GM18858 (cell line): ENCODE measurements around the gene RNF186.
"Not testable (repeated sequence)": the region's sequence is repeated elsewhere in the genome, so short reads cannot be mapped to it uniquely, and the experiment has no call there.

ENCODE experiments used
- ATAC-seq: cut with Tn5 transposase; IDR thresholded peaks from one replicate; pipeline ENCODE4 v1.9.1; 2021; ENCODE audit not compliant: unreplicated experiment

RNF186 gene

DNA sequence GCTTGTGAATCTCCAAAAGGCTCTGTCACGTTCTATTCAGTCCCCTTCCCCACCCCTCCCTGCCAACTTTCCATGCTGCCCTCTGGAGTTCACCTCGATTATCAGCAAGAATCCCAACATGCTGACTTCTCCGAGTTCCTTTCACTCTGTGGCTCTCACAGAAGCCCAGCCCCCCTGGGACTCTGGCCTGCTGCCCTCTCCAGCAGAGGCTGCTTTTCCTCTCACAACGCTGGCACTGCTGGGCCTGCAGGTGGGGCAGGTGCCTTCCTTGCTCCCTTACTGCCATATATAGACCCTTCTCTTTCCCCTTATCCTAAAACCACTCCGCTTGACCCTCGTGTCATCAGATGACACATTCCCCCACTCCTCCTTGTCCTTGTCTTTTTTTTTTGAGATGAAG lies 10.2 kb upstream of the RNF186 start:
- ATAC-seq: no peak

DNA sequence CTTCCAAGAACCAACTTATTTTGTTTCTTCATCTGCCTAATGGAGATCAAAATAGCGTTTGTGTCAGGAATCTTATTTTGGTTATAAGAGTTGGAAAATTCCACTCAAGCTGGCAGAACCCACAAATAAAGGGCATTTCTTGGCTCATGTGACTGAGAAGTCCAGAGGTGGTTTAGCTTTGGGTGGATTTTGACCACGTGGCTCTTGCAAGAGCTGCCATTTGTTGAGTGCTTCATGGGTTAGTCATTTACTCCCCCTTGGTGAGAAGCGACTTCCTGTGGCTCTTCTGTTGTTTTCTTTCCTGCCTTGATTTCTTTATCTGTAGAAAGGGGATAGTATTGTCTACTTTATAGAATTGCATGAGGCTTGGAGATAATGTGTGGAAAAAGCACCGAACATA lies 9.5 kb upstream of the RNF186 start:
- ATAC-seq: no peak

DNA sequence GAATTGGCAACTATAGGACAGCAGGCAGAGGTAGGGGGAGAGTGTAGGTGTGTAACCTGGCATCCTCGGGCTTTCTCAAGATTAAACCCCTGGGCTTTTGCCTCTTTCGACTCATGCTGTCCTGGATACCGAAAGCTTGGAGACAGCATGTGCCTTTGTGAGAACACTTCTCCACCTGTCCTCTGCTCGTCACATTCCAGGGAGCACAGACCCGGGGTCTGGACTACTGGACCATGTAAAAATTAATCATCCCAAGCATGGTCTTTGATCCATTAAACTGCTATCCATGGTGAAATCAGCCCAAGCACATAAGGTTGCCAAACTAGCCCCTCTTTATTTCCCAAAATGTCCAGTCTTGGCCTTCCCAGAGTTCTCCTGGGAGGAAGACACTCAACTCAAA lies 9.0 kb upstream of the RNF186 start:
- no peak for ATAC-seq

DNA sequence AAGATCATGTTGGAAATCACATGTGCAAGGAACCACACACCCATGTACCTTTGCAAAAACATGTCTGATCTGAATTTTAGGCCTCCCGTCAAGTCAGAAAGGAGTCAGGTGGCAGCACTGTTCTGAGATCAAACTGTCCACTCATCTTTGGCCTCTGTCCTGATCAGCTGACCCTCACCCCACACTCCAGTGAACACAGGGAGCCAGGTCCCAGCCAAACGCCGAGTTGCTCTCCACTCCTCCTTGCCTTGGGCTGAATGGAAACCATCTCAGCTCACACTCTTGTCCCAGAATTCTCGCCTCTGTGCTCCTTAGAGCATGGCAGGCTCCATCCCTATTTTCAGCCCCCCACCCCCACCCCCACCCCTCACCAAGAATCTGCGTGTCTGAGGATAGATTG lies 4.6 kb upstream of the RNF186 start:
- no peak for ATAC-seq

DNA sequence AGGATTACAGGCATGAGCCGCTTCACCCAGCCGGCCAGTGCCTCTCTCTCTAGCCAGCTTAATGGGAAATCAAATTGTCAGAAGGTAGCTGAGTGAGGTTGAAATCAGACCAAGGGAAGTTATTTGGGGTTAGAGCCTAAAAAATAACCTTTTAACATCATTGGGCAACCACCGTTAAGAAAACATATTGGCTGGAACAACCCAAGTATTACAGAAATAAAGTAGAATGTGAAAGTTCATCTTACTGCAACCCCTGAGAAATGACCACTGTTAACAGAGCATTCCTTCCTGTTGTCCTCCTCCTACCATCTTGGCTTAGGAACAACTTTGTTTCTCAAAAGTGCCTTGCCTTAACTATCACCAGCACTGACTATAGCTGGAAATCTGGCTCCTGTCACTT lies 3.2 kb upstream of the RNF186 start:
- no peak for ATAC-seq

DNA sequence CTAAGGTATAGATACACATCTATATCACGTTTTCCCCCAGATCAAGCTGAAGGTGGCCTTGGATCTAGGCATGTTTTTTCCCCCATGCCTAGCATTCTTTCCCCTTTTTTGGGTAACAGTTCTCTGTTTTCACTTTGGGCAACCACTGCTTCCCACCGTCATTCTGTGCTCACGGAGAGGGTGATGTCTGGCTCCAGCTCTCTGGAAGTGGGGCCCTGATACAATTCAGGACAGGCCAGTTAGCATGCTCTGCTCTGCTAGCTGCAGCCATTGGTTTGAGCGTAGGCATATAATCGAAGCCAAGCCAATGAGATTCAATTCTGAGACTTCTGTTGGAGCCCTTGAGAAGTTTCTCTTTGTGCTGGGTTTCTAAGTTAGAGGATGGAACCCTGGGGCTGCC lies 2.1 kb upstream of the RNF186 start:
- ATAC-seq: no peak

DNA sequence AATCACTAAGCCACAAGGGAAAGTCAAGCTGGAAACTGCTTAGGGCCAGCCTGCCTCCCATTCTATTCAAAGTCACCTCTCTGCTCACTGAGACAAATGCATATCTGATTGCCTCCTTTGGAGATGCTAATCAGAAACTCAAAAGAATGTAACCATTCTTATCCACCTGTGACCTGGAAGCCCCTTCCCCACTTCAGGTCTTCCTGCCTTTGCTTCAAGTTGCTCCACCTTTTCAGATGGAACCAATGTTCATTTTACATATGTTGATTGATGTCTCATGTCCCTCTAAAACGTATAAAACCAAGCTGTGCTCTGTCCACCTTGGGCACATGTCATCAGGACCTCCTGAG lies 1.6 kb upstream of the RNF186 start:
- ATAC-seq: not testable (repeated sequence)

DNA sequence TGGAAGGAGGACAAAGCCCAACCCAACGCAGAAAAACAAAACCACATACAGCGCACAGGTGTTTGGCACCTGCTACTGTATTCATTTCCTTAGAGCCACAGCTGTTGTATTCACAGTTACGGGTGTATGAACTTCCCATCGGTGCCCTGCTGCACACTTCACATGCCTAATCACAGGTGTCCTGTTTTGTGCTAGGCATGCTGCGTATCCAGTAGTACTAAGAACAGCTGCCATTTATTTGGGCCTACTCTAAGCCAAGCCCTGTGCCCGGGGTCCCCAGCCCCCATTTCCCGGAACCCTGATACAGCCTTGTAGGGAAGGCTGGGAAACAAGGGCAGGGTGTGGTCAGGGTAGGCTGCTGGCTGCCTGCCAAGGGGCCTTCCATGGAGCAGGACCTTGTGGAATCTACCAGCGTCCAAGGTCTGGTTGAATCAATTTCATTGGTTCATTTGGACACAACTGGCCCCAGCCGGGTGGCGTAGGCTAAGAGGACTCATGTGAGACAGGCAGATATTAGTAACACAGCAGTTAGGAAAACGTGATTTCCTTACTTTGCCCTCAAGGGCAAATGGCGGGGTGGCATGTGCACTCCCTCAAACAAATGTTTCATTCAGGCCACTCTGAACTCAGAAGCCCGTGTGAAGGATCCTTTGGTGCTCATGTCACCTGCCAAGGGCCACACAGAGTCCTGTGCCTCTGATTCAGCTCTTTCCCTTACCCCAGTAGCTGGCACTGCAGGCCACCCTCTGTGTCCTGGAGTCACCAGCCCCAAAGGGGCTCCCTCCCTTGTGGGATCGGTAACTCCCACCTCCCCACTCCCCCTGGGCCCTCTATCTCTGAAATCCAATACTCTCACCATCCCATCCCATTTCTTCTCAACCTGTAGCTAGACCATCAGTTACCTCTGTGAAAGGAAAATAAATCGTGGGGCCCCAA lies 986 bp upstream of the RNF186 start:
- ATAC-seq: no peak

DNA sequence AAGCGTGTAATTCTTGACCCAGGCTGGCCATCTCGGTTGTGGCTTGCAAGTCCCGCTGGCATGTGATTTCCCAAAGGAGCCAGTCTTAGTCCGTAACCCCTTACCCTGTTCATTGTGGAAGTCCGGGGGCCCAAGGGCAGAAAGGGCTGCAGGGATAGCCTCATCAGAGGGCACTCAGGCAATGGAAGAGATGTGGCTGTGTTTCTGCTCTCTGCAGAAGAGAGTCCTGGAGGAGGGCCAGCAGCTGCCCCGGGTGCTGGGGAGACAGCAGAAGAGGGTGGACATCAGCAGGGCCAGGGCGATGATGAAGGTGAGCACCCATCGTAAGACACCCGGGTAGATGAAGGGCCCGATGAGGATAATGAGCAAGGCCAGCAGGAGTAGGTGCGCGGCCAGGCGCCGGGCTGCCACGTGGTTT lies 830 bp downstream of the RNF186 start:
- no peak for ATAC-seq

DNA sequence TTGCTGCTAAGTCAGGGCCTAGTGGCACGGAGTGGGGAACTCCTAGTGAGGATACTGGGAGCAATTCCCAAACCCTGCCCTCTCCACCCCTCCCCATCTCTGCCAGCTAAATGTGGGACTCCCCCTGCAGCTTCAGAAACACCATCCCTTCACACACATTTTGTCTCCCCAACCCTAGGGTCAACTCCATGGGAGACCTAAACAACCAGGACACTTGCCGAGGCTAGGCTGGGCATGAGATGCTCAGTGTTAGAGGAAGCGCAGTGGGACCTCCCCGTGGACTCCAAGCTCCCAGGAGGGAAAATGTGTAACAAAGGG lies 1.5 kb downstream of the RNF186 start:
- no peak for ATAC-seq

DNA sequence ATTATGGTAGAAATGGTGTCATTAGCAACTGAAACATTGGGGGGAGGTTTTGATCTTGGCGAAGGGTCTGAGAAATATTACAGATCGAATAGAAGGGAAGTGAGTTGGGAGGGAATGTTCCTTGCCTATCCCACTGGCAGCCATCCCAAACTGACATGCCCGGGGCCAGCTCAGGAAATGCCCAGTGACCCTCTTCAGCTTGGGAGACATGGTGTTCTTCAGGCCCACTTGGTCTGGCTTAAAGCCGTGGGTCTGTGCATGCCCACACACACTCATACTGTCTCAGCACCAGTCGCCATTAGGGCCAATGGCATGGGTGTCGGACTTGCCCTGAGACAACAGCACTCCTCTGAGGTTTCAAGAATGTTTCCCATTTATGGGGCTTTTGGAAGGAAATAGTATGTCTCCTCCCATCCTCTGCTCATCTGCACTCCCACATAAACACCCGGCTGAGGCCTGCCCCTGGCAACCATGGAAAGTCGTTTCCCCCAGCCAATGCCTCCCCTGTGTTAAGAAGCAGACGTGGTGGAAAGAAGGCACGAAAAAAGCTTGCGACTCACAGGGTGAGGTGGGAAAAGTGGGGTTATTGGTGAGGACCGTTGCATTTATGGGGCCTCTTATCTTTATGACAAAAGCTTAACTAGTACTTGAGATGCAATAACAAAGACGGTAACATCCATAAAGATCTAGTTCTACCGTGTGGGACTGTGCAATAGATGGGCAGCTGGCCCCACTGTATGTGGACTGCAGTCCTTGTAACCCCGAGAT lies 2.0 kb downstream of the RNF186 start:
- no peak for ATAC-seq

DNA sequence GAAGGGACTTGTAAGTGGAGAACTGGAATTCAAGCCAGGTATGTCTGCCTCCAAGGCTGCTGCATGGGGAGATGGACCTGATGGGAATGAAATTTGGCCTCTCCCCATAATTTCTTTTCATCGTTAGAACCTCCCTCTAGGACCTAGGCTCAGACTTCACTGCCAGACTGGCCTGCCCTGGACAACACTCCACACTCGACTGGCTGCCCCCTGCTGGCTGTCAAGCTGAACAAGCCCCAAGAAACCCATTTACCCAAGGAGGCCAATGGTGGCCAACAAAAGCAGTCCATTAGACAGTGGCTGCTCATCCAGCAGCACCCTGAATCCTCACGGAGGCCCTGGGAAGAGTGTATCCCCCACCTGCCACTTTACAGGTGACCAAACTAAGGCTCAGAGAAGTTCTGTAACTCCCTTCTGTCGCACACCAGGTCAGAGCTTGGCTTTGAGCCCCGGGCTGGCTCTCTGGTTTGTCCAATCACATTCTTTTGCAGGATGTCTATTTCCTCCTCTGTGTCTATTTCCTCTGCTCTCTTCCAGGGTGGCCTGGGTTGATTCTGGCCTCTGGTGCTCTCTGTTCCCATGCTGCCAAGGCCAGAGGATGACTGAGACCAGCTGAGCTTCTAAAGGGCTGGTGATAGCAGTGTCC lies 3.8 kb downstream of the RNF186 start:
- no peak for ATAC-seq

DNA sequence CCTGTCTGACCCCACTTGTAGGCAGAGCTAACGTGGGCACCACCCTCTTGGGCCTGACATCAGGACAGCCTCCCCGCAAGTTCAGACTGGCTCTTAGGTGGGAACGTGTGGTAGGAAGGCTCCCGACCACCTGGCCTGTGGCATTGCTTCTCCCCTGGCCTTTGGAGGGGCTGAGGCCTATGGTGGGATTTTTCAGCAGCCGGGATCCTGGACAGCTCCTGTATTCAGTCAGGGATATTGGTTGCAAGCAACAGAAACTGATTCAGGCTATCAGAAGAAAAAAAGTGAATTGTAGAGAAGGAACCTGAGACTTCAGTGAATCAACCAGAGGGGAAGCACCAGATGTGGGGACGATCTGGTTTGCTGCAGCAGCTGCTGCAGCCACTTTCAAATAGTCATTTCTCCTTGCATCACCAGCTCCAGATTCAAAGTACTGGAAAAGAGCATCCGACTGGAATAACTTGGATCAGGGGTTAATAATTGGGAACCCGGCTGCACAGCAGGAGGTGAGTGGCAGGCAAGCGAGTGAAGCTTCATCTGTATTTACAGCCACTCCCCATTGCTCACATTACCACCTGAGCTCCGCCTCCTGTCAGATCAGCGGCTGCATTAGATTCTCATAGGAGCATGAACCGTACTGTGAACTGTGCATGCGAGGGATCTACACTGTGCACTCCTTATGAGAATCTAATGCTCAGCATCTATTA lies 5.9 kb downstream of the RNF186 start:
- ATAC-seq: no peak

DNA sequence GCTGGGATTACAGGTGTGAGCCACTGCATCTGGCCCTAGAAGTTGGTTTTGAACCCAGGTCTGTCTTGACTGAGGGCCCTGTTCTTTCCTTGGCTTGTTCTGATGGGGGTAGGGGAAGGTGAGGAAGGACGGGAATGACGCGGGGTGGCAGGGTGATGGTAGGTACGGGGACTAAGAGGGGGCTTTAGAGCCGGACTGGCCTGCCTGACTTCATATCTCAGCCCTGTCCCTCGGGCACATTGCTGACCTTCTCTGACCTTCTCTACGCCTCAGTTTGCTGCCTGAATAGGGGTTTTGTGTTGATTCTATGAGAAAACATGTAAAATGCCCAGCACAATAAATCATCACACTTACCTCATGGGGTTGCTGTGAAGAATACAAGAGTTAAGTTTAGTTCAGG lies 6.7 kb downstream of the RNF186 start:
- no peak for ATAC-seq

DNA sequence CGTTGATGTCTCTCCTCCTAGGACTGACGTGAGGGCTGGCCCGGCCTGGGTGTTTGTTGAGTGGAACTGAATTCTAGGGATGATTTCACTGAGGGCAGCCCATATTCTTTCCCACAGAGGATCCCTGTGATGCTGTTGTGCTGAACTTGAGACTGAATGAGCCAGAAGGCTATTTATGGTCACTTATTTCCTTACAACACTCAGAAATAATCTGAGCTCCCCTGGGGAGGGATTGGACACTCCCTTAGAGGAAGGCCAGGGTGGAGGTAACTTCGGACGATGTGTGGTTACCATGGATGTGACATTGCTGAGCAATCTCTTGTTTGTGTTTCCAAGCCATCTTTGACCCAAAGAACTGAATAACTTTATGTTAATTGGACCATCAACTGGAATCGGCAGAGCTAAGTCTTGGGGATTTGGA lies 10.2 kb downstream of the RNF186 start:
- ATAC-seq: no peak

DNA sequence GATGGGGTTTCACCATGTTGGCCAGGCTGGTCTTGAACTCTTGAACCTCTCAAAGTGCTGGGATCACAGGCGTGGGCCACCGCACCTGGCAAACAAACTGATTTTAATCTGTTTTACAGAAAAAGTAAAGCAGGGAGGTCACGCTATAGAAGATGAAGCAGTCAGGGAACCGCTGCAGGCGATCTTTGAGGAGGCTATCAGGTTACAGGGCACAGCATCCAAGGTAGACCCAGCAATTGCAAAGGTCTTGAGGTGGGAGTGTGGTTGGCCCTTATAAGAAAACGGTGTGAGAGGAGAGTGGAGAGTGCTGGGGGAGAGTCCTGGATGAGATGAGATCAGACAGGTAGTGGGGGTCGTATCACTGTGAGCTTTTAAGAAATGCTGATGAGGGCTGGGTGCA lies 12.8 kb downstream of the RNF186 start:
- no peak for ATAC-seq

DNA sequence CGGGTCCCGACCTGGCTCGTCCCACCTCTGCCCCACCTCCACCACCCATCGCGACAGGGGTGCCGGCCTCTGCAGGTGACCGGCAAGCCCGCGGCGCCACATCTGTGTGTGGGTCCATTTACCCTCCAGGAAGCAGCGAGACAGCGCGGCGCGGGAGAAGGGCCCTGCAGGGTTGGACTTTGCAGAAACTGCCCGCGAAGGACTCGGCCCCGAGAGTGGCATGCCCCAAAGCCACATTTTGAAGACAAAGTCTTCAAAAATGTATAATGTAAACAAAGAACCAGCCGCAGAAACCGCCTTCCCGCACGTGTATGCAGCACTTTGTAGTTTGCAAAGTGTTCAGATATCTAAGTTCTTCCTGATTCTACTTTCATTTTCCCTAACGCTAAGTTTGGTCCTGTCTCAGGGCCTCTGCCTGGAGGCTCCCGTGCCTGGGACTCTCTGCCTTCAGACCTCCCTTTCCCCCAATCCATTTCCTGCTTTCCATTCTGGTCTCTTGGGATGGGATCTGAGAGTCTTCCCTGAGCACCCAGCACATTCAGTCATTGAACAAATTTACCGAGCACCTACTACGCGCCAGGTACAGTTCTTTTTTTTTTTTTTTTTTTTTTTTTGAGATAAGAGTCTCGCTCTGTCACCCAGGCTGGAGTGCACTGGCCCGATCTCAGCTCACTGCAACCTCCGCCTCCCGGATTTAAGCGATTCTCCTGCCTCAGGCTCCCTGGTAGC lies 14.8 kb downstream of the RNF186 start:
- ATAC-seq: no peak

DNA sequence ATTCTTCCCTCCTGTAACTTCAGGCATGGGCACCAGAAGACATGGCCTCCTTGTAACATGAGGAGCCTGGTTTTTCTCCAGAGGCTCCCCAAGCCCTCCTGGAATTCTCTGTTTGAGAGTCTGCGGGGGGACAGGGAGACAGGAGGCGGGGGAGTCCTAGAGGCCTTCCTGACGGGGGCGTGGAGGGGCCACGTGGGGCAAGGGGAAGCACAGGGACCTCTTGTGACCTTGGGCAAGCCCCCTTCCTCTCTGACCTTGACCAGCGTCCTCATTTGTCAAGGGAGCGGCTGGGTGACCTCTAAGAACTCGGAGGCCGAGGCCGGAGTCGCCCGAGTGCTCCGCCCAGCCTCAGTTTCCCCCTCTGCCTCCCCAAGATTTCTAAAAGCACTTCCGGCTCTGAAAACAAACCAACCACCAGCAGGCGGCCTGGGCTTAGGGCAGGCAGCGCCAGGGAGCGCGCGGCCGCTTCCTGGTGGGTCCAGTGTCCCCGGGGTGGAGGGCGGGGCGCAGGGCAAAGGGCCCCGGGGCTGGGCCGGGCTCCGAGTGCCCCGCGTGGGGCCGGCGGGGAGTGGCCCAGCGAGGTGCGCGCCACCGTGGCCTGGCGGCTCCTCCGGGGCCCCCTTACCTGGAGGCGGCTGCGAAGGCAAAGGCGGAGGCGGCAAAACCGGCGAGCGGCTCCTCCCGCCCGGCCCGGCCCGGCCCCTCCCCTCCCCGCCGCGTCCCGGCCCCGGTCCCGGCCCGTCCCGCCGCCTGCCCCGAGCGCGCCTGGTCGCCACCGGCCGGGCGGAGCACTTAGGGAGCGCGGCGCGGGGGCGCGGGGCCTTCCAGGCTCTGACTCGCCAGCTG lies 15.6 kb downstream of the RNF186 start, which contains the start of gene TMCO4:
TSS of gene TMCO4 (minus strand) at position 687 of the 846 bp plus-strand sequence. CDS start 19,158 bp downstream, outside the sequence.
- no peak for ATAC-seq

DNA sequence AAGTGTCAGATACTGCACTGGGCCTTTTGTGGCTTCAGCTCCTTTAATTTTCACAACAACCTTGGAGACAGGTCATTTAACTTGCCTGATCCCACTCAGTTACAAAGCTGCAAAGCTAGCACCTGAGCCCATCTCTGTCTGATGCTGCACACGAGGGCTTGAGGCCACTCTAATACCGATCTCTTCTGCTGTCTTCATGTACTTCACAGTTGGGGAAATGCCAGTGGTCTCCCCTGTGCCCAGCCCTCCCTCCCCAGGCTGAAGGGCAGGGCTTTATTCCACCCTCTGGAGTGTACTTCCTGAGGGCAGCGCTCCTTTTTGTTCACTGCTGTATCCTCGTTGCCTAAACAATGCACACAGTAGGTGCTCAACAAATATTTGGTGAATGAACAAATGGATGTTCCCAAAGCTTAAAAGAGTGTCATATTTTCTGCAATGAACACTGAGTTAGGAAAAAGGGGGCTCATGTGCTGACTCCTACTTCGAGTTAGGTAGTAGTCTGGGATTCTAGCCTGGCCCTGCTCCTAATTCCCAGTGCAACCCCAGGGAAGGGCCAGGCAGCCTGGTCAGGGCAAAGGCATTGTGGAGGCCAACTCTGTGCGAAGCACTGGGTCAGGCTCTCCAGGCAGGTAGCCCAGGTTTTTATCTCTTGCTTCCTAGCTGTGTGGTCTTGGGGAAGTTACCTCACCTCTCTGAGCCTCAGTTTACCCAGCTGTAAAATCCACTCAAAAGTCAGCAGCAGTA lies 16.4 kb downstream of the RNF186 start:
- ATAC-seq: no peak
